ENCODE results near the gene CAMKMT.

Gene CAMKMT

GRCh38 chr2:44596537-44597320, 235.0 kb downstream of the CAMKMT start:
- H3K9me3 ChIP-seq (ENCODE audit: control insufficient read depth, insufficient read depth, low read depth, low read length), result no peaks in the 10 kb centered on the region
- H3K4me3 ChIP-seq (ENCODE audit: low read depth, low read length), result no peak overlapping the region
- no peaks in the 10 kb centered on the region for H3K27me3 ChIP-seq (ENCODE audit: control insufficient read depth, insufficient read depth, low read length)
- no peaks in the 10 kb centered on the region for H3K36me3 ChIP-seq (ENCODE audit: control insufficient read depth, insufficient read depth, low read length)
- no peaks in the 10 kb centered on the region for H3K4me1 ChIP-seq (ENCODE audit: control insufficient read depth, insufficient read depth, low read length)
- H3K27ac ChIP-seq (ENCODE audit: low read depth, low read length), result no peak overlapping the region
- H3K9ac ChIP-seq (ENCODE audit: low read length), result no peak overlapping the region

GRCh38 chr2:44598330-44599119, 236.8 kb downstream of the CAMKMT start:
- Histone ChIP-seq H3K36me3 (ENCODE audit: control insufficient read depth, insufficient read depth, low read length) (no peaks in the 10 kb centered on the region), H3K27me3 (ENCODE audit: control insufficient read depth, insufficient read depth, low read length) (no peaks in the 10 kb centered on the region), H3K27ac (ENCODE audit: low read depth, low read length) (no peak overlapping the region), H3K4me3 (ENCODE audit: low read depth, low read length) (no peak overlapping the region), H3K4me1 (ENCODE audit: control insufficient read depth, insufficient read depth, low read length) (no peaks in the 10 kb centered on the region), H3K9ac (ENCODE audit: low read length) (no peak overlapping the region), H3K9me3 (ENCODE audit: control insufficient read depth, insufficient read depth, low read depth, low read length) (no peaks in the 10 kb centered on the region)

GRCh38 chr2:44599130-44599529, 237.4 kb downstream of the CAMKMT start:
- Histone ChIP-seq H3K9ac (ENCODE audit: low read length) (no peak overlapping the region), H3K4me1 (ENCODE audit: control insufficient read depth, insufficient read depth, low read length) (no peaks in the 10 kb centered on the region), H3K4me3 (ENCODE audit: low read depth, low read length) (no peak overlapping the region), H3K27me3 (ENCODE audit: control insufficient read depth, insufficient read depth, low read length) (no peaks in the 10 kb centered on the region), H3K27ac (ENCODE audit: low read depth, low read length) (no peak overlapping the region), H3K9me3 (ENCODE audit: control insufficient read depth, insufficient read depth, low read depth, low read length) (no peaks in the 10 kb centered on the region), H3K36me3 (ENCODE audit: control insufficient read depth, insufficient read depth, low read length) (no peaks in the 10 kb centered on the region)

- H3K27me3 ChIP-seq (ENCODE audit: control insufficient read depth, insufficient read depth, low read length), result no peaks in the 10 kb centered on the region
- H3K4me3 ChIP-seq (ENCODE audit: low read depth, low read length), result no peak overlapping the region
- no peaks in the 10 kb centered on the region for H3K9me3 ChIP-seq (ENCODE audit: control insufficient read depth, insufficient read depth, low read depth, low read length)
- H3K4me1 ChIP-seq (ENCODE audit: control insufficient read depth, insufficient read depth, low read length), result no peaks in the 10 kb centered on the region
- H3K27ac ChIP-seq (ENCODE audit: low read depth, low read length), result no peak overlapping the region
- H3K9ac ChIP-seq (ENCODE audit: low read length), result no peak overlapping the region
- H3K36me3 ChIP-seq (ENCODE audit: control insufficient read depth, insufficient read depth, low read length), result no peaks in the 10 kb centered on the region
These were observed 240.7 kb downstream of the CAMKMT start for GRCh38 chr2:44602446-44602845.

- no peak overlapping the region for H3K4me3 ChIP-seq (ENCODE audit: low read depth, low read length)
- no peak overlapping the region for H3K9ac ChIP-seq (ENCODE audit: low read length)
- no peaks in the 10 kb centered on the region for H3K4me1 ChIP-seq (ENCODE audit: control insufficient read depth, insufficient read depth, low read length)
- H3K9me3 ChIP-seq (ENCODE audit: control insufficient read depth, insufficient read depth, low read depth, low read length), result no peaks in the 10 kb centered on the region
- H3K27me3 ChIP-seq (ENCODE audit: control insufficient read depth, insufficient read depth, low read length), result no peaks in the 10 kb centered on the region
- no peaks in the 10 kb centered on the region for H3K36me3 ChIP-seq (ENCODE audit: control insufficient read depth, insufficient read depth, low read length)
- no peak overlapping the region for H3K27ac ChIP-seq (ENCODE audit: low read depth, low read length)
These were observed 243.8 kb downstream of the CAMKMT start for GRCh38 chr2:44605511-44605910.

GRCh38 chr2:44612276-44612675, 250.5 kb downstream of the CAMKMT start:
- H3K9ac ChIP-seq (ENCODE audit: low read length), result no peak overlapping the region
- H3K9me3 ChIP-seq (ENCODE audit: control insufficient read depth, insufficient read depth, low read depth, low read length), result peaks cover 6% of the 10 kb centered on the region
- H3K27ac ChIP-seq (ENCODE audit: low read depth, low read length), result no peak overlapping the region
- H3K36me3 ChIP-seq (ENCODE audit: control insufficient read depth, insufficient read depth, low read length), result no peaks in the 10 kb centered on the region
- H3K4me3 ChIP-seq (ENCODE audit: low read depth, low read length), result no peak overlapping the region
- H3K4me1 ChIP-seq (ENCODE audit: control insufficient read depth, insufficient read depth, low read length), result peaks cover 6% of the 10 kb centered on the region; the same call in 1 of the 2 replicates
- H3K27me3 ChIP-seq (ENCODE audit: control insufficient read depth, insufficient read depth, low read length), result no peaks in the 10 kb centered on the region

- Histone ChIP-seq H3K27ac (ENCODE audit: low read depth, low read length) (no peak overlapping the region), H3K27me3 (ENCODE audit: control insufficient read depth, insufficient read depth, low read length) (no peaks in the 10 kb centered on the region), H3K36me3 (ENCODE audit: control insufficient read depth, insufficient read depth, low read length) (no peaks in the 10 kb centered on the region), H3K4me1 (ENCODE audit: control insufficient read depth, insufficient read depth, low read length) (peaks cover 6% of the 10 kb centered on the region; the same call in 1 of the 2 replicates), H3K4me3 (ENCODE audit: low read depth, low read length) (no peak overlapping the region), H3K9ac (ENCODE audit: low read length) (no peak overlapping the region), H3K9me3 (ENCODE audit: control insufficient read depth, insufficient read depth, low read depth, low read length) (peaks cover 6% of the 10 kb centered on the region)
These were observed 253.2 kb downstream of the CAMKMT start for GRCh38 chr2:44614940-44615339.

- Histone ChIP-seq H3K27ac (ENCODE audit: low read depth, low read length) (no peak overlapping the region), H3K4me3 (ENCODE audit: low read depth, low read length) (no peak overlapping the region), H3K9ac (ENCODE audit: low read length) (no peak overlapping the region), H3K4me1 (ENCODE audit: control insufficient read depth, insufficient read depth, low read length) (peaks cover 6% of the 10 kb centered on the region; the same call in 1 of the 2 replicates), H3K27me3 (ENCODE audit: control insufficient read depth, insufficient read depth, low read length) (no peaks in the 10 kb centered on the region), H3K9me3 (ENCODE audit: control insufficient read depth, insufficient read depth, low read depth, low read length) (peaks cover 6% of the 10 kb centered on the region), H3K36me3 (ENCODE audit: control insufficient read depth, insufficient read depth, low read length) (no peaks in the 10 kb centered on the region)
These were observed 254.3 kb downstream of the CAMKMT start for GRCh38 chr2:44615950-44616518.

GRCh38 chr2:44616667-44617155, 255.0 kb downstream of the CAMKMT start:
- Histone ChIP-seq H3K9me3 (ENCODE audit: control insufficient read depth, insufficient read depth, low read depth, low read length) (peaks cover 3% of the 10 kb centered on the region), H3K9ac (ENCODE audit: low read length) (no peak overlapping the region), H3K4me3 (ENCODE audit: low read depth, low read length) (no peak overlapping the region), H3K36me3 (ENCODE audit: control insufficient read depth, insufficient read depth, low read length) (no peaks in the 10 kb centered on the region), H3K27me3 (ENCODE audit: control insufficient read depth, insufficient read depth, low read length) (no peaks in the 10 kb centered on the region), H3K4me1 (ENCODE audit: control insufficient read depth, insufficient read depth, low read length) (peaks cover 6% of the 10 kb centered on the region; the same call in 1 of the 2 replicates), H3K27ac (ENCODE audit: low read depth, low read length) (no peak overlapping the region)

GRCh38 chr2:44618251-44619023, 256.7 kb downstream of the CAMKMT start:
- Histone ChIP-seq H3K4me3 (ENCODE audit: low read depth, low read length) (no peak overlapping the region), H3K27me3 (ENCODE audit: control insufficient read depth, insufficient read depth, low read length) (no peaks in the 10 kb centered on the region), H3K36me3 (ENCODE audit: control insufficient read depth, insufficient read depth, low read length) (no peaks in the 10 kb centered on the region), H3K9me3 (ENCODE audit: control insufficient read depth, insufficient read depth, low read depth, low read length) (no peaks in the 10 kb centered on the region), H3K27ac (ENCODE audit: low read depth, low read length) (no peak overlapping the region), H3K4me1 (ENCODE audit: control insufficient read depth, insufficient read depth, low read length) (peaks cover 6% of the 10 kb centered on the region; the same call in 1 of the 2 replicates), H3K9ac (ENCODE audit: low read length) (no peak overlapping the region)
